ENCODE data around the gene UGP2.
"Not testable (repeated sequence)": the region's sequence is repeated elsewhere in the genome, so short reads cannot be mapped to it uniquely, and the experiment has no call there.

Gene UGP2

GRCh38 chr2:63805412-63805811, 36.3 kb upstream of the UGP2 start:
- Histone ChIP-seq H3K4me2 (ENCODE audit: low read length) (no peak overlapping the region), H3K27ac (no peak overlapping the region), H3K9me3 (ENCODE audit: control insufficient read depth, low read length) (no peaks in the 10 kb centered on the region), H3K9ac (no peak overlapping the region), H3K36me3 (ENCODE audit: control insufficient read depth, insufficient read depth, low read length) (no peaks in the 10 kb centered on the region), H3K4me1 (no peaks in the 10 kb centered on the region), H3K79me2 (no peaks in the 10 kb centered on the region), H3K4me3 (ENCODE audit: low read depth, low read length) (no peak overlapping the region), H3K27me3 (ENCODE audit: control insufficient read depth, insufficient read depth, low read length) (no peaks in the 10 kb centered on the region), H2AFZ (no peak overlapping the region)
- TF ChIP-seq CTCF (IDR thresholded peaks at IDR 0.05): no peak

- H3K36me3 ChIP-seq (ENCODE audit: control insufficient read depth, insufficient read depth, low read length); H2AFZ ChIP-seq; H3K4me1 ChIP-seq; H3K4me2 ChIP-seq (ENCODE audit: low read length); H3K9ac ChIP-seq; H3K4me3 ChIP-seq (ENCODE audit: low read depth, low read length); H3K9me3 ChIP-seq (ENCODE audit: control insufficient read depth, low read length); H3K27ac ChIP-seq; H3K27me3 ChIP-seq (ENCODE audit: control insufficient read depth, insufficient read depth, low read length); H3K79me2 ChIP-seq: not testable (repeated sequence)
Measured at GRCh38 chr2:63808036-63808435, 33.7 kb upstream of the UGP2 start.

- H3K36me3 ChIP-seq (ENCODE audit: control insufficient read depth, insufficient read depth, low read length); H3K9ac ChIP-seq; H3K4me1 ChIP-seq; H3K4me2 ChIP-seq (ENCODE audit: low read length); H3K79me2 ChIP-seq; H3K27ac ChIP-seq; H3K4me3 ChIP-seq (ENCODE audit: low read depth, low read length); H2AFZ ChIP-seq; H3K27me3 ChIP-seq (ENCODE audit: control insufficient read depth, insufficient read depth, low read length); H3K9me3 ChIP-seq (ENCODE audit: control insufficient read depth, low read length): not testable (repeated sequence)
Measured at GRCh38 chr2:63808911-63809310, 32.8 kb upstream of the UGP2 start.

GRCh38 chr2:63811063-63811462, 30.6 kb upstream of the UGP2 start:
- Histone ChIP-seq H3K4me1 (no peaks in the 10 kb centered on the region), H2AFZ (no peak overlapping the region), H3K9me3 (ENCODE audit: control insufficient read depth, low read length) (no peaks in the 10 kb centered on the region), H3K36me3 (ENCODE audit: control insufficient read depth, insufficient read depth, low read length) (no peaks in the 10 kb centered on the region), H3K4me3 (ENCODE audit: low read depth, low read length) (no peak overlapping the region), H3K4me2 (ENCODE audit: low read length) (peak overlapping the region; percentile 21), H3K27ac (no peak overlapping the region), H3K27me3 (ENCODE audit: control insufficient read depth, insufficient read depth, low read length) (no peaks in the 10 kb centered on the region), H3K9ac (no peak overlapping the region), H3K79me2 (no peaks in the 10 kb centered on the region)
- no peak for TF ChIP-seq CTCF (IDR thresholded peaks at IDR 0.05)

GRCh38 chr2:63811870-63812269, 29.8 kb upstream of the UGP2 start:
- H3K79me2 ChIP-seq; H2AFZ ChIP-seq; H3K4me2 ChIP-seq (ENCODE audit: low read length); H3K4me3 ChIP-seq (ENCODE audit: low read depth, low read length); H3K4me1 ChIP-seq; H3K36me3 ChIP-seq (ENCODE audit: control insufficient read depth, insufficient read depth, low read length); H3K9me3 ChIP-seq (ENCODE audit: control insufficient read depth, low read length); H3K27ac ChIP-seq; H3K9ac ChIP-seq; H3K27me3 ChIP-seq (ENCODE audit: control insufficient read depth, insufficient read depth, low read length): not testable (repeated sequence)

- Histone ChIP-seq H3K4me3 (ENCODE audit: low read depth, low read length) (no peak overlapping the region), H3K9me3 (ENCODE audit: control insufficient read depth, low read length) (no peaks in the 10 kb centered on the region), H3K79me2 (no peaks in the 10 kb centered on the region)
Measured at GRCh38 chr2:63814114-63814513, 27.6 kb upstream of the UGP2 start.

More at GRCh38 chr2:63814114-63814513, 27.6 kb upstream of the UGP2 start:
- H3K36me3 ChIP-seq (ENCODE audit: control insufficient read depth, insufficient read depth, low read length): no peaks in the 10 kb centered on the region
- no peak overlapping the region for H3K4me2 ChIP-seq (ENCODE audit: low read length)
- H3K4me1 ChIP-seq: no peaks in the 10 kb centered on the region
- no peaks in the 10 kb centered on the region for H3K27me3 ChIP-seq (ENCODE audit: control insufficient read depth, insufficient read depth, low read length)
- H3K27ac ChIP-seq: no peak overlapping the region
- TF ChIP-seq CTCF (IDR thresholded peaks at IDR 0.05): no peak
- H3K9ac ChIP-seq: no peak overlapping the region
- no peak overlapping the region for H2AFZ ChIP-seq
